HCEC 1CT (cell line): Measurements from ENCODE around the gene ST8SIA4.

Experiments
- DNase-seq: peaks from one replicate; pipeline ENCODE4 v3.0.0-alpha.2; 2017

The ST8SIA4 gene, protein sequence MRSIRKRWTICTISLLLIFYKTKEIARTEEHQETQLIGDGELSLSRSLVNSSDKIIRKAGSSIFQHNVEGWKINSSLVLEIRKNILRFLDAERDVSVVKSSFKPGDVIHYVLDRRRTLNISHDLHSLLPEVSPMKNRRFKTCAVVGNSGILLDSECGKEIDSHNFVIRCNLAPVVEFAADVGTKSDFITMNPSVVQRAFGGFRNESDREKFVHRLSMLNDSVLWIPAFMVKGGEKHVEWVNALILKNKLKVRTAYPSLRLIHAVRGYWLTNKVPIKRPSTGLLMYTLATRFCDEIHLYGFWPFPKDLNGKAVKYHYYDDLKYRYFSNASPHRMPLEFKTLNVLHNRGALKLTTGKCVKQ

DNA sequence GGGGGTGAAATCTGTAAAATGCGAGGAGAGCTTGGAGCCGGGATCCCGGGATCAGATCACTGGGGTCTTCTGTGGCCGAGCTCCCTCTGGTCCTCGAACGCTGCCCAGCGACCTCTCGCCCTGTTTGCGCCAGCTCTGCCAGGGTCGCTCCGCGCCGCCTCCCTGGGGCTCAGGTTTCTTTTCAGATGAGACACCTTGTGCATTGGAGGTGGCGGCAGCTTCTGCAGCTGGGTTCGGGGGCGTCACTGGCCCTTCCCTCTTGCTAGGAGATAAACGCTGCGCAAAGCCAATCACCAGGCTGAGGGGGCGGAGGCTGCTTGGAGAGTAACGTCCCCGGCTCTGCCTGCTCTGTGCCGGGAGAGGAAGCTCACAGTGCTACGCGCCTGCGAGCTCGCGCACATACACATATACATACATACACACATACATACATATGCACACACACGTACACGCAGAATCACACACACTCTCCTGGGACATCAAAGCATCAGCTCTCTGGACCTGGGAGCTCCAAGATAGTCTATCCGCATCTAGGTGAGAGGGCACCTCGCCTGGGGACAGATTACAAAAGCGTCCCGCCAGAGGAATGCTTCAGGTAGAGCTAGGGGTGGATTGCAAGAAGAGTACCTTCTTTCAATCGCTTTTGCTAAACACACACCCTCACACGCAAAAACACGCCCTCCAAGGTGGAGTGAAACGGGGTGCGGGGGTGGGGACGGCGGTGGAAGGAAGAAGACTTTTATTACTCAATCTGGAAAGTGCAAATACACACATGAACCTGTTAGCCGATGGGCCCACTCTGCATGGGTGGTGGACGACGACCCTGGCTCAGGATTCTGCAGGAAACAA is at the start of gene ST8SIA4:
ST8SIA4 (minus strand) TSS at position 244 of the 849 bp plus-strand sequence. CDS start 327 bp downstream, outside the sequence.
- DNase-seq, result peak; percentile 49

DNA sequence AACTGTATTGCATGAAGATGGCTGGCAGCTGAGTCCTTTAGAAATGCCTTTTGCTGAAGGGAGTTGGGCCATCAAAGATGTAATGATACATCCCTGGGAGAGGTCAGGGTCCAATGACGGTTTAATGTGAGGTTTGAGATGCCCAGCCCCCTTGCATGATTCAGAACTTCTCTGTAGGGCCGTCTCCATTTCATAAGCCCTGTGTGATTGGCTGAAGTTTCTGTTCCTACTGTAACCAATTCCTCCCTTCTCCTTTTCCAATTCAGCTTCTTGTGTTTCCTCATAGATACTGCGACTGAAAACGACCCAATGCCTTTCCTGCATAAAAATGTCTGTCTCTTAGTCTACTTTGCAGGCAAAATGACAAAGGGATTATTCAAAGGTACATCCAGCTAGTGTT is 47.9 kb upstream of the ST8SIA4 start:
- DNase-seq, result no peak

DNA sequence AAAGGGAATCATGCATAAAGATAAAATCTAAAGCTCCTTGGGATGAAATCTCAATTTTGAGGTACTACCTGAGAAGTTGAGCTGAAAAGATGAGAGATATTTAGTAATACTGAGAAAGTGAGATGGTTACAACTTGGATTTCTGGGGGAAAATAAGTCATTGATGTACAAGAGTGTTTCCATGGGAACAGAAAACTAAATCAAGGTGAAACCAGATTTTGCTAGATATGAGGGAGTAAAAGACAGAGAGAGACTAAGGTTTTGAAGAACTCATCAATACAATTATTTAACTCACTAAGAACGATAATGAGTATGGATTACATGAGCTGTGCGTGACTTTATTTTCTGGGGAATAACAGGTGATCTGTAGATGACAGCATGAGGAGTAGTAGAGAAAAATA is 10.2 kb upstream of the ST8SIA4 start:
- no peak for DNase-seq

DNA sequence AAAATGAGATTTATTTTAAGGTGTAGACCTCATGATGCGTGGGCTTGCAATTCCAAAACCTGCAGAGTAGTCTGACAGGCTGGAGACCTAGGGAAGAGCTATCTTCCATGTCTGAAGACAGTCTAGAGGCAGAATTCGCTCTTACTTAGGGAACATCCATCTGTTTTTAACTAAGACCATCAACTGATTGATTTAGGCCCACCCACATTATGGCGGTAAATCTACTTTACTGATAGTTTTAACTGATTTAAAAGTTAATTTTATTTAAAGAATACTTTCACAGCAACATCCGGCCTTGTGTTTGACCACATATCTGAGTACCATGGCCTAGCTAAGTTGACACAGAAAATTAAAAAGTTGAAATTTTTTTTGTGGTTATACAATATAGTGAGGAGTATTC is 6.0 kb upstream of the ST8SIA4 start:
- no peak for DNase-seq

DNA sequence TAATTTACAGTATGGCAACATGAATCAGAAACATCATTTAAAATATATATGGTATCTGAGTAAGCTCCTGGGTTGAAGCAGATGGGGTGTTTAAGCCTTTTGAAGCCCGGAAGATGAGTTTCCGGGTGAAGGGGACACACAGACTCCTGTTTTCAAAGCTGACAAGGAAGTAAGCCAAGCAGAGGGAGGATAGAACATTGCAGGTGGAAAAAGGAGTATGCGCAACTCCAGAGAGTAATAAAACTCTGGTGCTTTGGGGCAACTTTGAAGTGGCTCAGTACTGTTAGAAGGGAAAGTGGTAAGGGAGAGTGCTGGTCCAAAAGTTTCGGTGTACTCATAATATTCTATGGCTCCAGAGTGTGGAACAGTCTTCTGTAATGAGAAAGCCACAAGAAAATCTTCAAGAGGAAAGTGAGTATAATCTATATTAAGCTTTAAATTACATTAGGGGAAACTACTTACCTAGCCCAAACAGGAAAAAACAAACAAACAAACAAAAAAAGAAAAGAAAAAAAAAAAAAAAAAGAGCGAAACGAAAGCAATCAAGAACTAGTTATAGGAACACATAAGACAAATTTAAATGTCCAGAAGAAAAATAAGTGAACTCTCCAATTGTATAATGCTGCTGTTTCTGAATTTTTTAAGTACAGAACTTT is 2.3 kb upstream of the ST8SIA4 start:
- no peak for DNase-seq

DNA sequence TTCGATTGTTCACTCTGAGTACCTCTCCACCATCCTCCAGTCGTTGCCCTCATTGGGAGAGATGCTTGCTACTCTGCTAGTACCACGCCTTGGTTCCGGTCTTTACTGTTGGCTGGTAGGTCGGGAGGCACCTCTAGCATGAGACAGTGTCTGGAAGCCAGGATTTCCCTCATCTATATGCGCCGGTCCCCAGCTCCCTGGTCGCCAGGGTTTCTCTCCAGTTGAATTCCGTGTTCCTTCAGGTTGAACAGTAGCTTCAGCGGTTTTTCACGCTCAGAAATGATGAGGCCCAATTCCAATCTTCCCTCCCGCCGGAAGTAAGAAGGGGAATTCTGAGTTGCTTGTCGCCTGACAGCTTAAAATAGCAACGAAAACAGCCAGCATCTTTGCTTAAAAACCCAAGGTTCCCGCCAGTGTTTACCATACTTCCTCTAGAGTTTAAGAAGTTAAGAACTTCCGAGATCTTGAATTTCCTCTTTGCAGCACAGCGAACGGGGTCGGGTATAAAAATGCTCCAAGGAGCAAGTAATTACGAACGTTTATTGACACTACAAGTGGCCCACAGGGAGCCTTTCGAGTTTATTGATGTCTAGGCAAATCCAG is 1.3 kb upstream of the ST8SIA4 start:
- no peak for DNase-seq

DNA sequence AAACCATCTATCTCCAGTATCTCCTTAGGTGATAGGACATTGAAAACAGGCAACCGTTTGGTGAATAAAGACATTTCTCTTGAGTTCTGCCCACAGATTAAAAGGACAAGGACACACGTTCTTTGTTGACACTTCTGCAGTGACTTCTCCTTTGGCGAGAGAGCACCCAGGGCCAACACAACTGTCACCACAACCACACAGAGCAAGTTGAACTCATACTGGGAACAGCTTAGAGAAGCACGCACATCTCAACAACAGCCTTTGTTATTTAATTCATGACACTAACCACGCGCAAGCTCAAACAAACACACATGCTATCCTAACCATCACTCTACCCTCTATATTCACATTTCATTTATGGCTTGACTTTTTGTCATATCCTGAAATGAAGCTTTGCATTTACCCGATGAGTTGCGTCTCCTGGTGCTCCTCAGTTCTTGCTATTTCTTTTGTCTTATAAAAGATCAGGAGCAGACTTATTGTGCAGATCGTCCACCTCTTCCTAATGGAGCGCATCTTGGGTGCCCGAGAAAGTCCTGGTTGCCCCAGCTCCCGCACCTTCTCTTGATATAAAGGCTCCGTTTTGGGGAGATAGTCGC is 543 bp downstream of the ST8SIA4 start:
- DNase-seq, result peak; percentile 15

DNA sequence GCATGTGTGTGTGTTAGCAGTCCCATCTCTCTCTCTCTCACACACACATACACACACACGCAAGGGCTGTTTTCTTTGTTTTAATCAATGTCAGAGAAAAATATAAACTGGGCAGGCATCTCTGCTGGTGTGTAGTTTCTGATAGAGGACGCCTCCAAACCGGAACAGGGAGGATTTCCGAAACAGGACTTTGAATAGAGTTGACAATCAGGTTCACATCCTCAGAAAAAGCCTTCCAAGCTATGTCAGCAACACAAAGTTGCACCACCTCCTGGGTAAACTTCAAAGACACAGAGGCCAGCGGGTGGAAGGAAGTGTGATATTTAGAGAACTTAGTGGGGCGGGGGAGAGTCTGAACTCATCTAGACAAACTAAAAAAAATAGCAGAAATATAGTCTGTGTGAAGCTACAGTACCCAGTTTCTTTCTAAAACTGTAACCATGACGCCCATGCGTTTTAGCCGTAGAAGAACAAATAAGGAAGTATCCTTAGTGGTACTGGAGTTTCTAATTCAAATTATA is 1.2 kb downstream of the ST8SIA4 start:
- peak; percentile 3 for DNase-seq

DNA sequence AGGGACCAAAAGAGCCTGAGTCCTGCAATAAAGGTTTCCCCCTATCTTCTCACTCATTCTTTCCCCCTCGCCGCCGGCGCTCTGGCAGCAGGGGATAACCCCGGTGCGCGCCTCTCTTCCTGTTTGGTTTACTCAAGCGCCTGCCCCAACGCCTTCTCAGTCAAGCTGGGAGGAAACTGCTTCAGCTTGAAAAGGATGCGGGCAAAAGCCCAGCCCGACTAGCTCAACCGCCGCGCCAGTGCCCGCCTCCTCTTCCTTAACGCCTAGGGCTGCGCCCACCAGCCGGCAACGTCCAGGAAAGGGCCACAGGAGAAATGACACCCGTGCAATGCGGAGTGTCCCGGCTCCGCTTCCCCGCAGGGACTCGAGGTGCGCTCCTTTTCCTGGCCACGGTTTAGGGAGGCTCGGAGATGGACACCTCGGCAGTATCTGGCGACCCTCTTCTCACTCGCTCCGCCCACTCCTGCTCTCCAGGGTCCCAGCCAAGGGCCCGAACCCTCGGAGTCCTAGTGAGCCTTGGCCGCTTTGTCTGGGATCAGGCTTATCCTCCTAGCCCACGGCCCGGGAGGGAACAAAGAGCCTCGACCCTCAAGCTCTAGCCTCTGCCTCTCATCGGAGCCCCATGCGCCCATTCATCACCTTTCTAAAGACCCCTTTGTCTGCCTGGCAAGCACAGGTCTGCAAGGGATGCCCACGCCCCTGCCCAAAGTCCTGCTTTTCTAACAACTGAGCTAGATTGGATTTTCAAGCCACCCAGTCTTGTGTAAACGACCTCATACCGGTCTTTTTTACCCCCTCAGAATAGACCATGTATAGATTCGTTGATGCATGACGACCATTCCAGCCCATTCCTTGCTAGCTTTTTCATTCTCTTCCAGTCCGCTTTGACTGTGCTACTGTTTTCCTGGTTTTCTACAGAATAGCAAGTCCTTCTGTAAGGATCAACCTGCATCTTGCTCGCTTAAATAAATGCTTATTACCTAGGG is 2.0 kb downstream of the ST8SIA4 start:
- DNase-seq, result peak; percentile 49

DNA sequence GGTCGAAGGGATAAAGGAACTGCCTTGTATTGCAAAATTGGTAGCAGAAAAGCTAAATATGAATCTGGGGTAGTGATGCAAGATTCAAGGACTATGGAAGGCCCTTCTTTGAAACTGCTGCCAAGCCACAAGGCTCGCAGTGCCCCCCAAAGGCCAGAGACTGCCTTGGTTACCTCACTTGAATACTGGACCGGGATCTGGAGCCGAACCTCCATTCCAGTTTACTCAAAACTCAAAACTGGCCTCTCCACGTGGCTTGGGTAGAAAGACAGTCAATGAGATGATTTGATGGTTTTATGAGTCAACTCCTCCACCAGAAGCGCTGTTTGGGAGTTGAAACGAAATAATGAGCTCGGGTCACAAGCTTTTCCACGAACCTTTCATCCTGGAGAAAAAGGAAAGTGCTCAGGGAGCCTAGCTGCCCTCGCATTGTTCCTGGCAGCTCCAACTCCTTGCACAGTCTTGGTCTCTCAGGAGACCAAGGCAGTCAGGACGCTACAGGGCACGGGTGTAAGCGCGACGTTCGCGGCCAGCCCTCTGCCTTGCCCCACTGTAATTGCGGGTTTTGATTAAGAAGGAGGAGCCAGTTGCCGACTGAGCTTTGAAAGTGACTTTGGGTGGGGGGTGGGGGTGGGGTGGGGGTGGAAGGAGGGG is 2.8 kb downstream of the ST8SIA4 start:
- DNase-seq, result peak; percentile 49

DNA sequence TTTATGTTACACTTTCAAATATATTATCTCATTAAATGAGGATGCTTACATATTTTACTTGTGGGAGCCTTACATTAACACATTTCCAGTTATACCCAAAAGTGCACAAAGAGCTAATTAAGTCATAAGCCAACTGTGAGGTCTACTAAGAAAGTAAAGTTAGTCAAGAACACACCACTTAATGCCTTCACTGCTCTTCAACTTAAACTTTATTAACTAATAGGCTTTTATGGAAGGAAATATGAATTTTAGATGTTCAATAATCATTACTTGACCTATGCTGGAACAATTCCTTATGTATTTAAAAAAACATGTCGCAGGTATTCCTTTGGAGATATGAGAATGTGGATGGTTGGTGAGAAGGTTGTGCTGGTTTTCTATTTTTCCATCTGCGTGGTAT is 3.4 kb downstream of the ST8SIA4 start:
- no peak for DNase-seq

DNA sequence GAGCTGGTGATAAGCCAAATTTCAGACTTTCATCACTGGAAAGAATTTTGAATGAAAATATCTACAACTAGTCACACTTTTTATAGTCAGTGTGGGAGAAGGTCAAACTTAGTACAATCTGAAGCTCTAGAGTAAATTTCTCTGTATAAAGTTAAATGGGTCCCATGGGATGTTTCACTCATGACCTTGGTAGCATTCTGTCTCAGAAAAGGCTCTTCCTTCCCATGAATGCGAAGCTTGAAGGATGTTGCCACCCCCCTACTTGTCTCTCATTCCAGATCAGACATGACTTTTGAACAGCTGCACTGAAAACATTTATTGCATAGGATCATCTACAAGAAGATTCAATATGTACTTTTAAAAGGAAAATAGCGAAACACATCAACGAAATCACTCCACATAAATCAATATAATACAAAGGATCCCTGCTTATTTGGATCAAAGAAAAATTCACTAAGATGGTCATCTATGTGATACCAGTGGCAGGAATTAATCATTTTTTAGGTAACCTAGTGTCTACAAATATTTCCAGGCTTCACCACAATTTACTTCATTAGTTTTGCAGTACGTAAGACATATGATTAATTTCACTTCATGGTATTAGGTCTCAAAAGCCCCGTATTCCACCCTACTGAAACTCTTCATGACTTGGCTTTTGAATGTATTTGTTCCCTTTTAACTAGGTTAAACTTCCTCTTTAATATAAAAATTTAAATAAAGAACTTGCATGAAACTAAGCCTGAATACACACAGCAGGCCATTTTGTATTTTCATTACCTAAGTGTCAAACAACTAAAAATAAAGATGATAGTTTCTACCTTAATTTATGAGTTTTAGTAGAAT is 4.4 kb downstream of the ST8SIA4 start:
- no peak for DNase-seq

DNA sequence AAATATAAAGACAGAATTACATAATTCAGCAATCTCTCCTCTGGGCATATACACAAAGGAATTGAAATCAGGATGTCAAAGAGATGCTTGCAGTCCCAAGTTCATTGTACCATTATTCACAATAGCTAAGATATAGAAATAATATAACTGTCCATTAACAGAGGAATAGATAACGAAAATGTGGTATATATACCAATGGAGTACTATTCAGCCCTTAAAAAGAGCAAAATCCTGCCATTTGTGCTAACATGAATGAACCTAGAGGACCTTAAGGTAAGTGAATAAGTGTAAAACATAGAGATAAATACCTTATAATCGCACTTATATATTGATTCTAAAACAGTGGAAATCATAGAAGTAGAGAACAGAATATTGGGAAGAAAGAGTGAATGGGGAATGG is 7.0 kb downstream of the ST8SIA4 start:
- no peak for DNase-seq

DNA sequence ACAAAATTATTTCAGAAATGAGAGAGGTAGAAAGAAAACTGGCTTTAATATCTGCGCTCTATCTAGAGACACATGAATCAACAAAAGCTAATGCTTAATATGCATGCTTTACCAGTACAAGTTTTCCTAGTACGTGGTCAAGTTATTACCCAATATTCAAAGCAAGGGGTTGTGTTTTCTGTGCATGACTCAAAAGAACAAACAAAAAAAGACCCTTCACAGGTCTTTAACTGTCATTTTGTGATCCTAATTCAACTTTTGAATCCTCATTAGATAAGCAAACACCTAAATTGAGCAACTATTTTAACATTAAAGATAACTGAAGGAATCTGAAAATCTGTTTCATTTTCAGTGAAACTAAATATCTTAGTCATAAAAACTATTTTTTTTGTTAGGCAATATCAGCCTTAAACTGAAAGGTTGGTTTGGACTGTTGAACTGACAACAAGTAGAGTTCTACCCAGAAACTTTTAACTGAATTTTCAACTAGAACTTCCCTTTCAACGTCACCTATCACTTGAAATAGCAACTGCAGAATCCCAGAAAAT is 12.5 kb downstream of the ST8SIA4 start:
- DNase-seq, result no peak

DNA sequence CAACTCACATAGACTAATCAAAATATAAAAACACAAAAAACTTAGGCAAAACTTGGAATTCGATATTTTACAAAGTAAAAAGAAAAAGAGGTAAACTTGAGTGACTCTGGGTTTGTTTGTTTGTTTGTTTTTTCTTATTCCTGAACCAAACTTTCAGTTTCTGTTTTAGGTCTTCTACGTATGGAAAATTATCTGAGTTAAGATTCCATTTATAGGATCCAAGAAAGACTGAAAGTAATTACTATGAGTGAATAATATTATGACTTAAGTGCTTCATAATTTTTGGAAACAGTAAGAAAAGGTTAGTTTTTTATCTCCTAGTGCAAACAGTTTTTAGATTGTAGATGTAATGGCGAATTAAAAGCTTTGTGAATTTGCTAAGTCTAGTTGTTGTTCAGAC is 13.2 kb downstream of the ST8SIA4 start:
- no peak for DNase-seq

DNA sequence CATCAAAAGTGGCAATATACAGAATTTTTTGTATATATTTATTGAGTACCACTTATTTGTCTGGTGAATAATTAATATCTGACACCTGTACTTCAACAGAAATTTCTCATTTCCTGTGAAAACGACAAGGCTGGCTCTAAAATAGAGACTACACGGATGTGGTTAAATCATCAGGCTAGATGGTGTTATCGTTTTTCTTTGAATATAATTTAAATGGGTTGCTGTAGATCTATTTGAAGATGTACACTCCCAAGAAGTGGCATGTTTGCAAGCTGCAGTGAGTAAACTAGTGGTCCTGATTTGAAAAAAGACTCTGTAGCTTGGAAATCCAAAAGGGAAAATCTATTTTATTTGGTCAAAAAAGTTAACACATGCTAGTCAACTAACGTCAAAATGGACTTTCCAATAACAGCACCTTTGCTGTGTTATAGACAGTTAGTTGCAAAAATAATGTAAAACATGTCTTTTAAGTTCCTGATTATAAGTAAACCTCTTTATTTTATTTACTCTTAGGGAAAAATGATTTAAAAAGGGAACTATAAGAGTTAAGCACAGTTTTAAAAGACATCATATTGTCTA is 13.8 kb downstream of the ST8SIA4 start:
- DNase-seq, result no peak

DNA sequence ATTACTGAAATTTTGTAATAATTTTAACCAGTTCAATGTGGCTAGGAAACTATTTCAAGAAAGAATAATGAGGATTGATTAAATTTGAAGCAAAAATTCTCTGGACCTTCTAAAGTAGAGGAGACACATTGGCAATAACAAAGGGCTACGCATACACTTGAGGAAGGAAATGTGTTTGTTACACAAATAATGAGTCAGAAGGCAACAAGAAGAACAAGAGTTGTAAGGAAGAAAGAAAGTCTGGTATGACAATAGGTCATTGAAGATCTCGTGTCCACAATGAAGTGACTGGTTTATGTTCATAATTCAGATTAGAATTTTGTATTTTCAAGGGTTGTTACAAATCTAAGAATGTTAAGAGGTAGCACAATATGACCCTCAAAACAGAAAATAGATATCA is 25.8 kb downstream of the ST8SIA4 start:
- DNase-seq, result no peak

DNA sequence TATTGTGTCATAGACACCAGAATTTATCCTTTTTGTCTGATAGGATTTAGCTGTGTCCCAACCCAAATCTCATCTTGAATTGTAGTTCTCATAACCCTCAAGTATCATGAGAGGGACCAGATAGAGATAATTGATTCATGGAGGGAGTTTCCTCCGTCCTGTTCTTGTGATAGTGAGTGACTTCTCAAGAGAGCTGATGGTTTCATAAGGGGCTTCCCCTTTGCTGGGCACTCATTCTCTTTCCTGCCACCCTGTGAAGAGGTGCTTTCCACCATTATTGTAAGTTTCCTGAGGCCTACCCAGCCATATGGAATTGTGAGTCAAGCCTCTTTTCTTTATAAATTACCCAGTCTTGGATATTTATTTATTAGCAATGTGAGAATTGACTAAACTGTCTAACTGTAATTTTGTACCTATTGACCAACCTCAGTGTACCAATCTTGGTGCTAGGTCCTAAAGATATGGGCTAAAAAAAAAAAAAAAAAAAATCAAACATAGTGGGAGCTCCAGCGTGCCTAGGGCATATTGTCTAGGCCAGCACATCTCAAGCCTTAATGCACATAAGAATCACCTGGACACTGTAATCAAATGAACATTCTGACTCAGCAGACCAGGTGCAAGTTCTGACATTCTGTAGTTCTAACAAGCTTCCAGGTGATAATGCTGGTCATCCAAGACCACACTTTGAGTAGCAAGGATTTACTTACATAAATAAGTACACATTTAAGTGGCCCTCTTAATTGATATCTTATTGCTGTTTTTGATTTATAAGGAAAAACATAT is 30.5 kb downstream of the ST8SIA4 start:
- DNase-seq, result no peak
